GM13977 (cell line): Measurements from ENCODE around the gene KIAA1328.

Experiments used
- DNase-seq: peaks from one replicate; pipeline ENCODE4 v3.0.0; 2012; ENCODE audit warnings: low spot score
- CTCF ChIP-seq: IDR thresholded peaks from 2 replicates; pipeline ENCODE4 v1.5.1; 2012; ENCODE audit warnings: mild to moderate bottlenecking, control low read depth; ENCODE audit not compliant: insufficient read depth; ENCODE audit errors: extremely low read depth, missing control alignments
- in situ Hi-C: fragments of 300-500 bp; cut with MboI; formaldehyde crosslinking; loops from one replicate; pipeline ENCODE4 v1.12.0; 2022; ENCODE audit warnings: low sequenced_read_pairs, low pct_unique_long_range_greater_than_20kb, mixed read lengths, inconsistent platforms; ENCODE audit not compliant: unreplicated experiment

KIAA1328 gene

GRCh38 chr18:37274309-37275236, 445.6 kb downstream of the KIAA1328 start:
- in situ Hi-C loops, result no loop called here
- DNase-seq, result no peak
- TF ChIP-seq CTCF, result no peak

- in situ Hi-C loops, result no loop called here
- no peak for TF ChIP-seq CTCF
- DNase-seq, result no peak
These were observed 446.4 kb downstream of the KIAA1328 start for GRCh38 chr18:37275237-37275741.

DNA sequence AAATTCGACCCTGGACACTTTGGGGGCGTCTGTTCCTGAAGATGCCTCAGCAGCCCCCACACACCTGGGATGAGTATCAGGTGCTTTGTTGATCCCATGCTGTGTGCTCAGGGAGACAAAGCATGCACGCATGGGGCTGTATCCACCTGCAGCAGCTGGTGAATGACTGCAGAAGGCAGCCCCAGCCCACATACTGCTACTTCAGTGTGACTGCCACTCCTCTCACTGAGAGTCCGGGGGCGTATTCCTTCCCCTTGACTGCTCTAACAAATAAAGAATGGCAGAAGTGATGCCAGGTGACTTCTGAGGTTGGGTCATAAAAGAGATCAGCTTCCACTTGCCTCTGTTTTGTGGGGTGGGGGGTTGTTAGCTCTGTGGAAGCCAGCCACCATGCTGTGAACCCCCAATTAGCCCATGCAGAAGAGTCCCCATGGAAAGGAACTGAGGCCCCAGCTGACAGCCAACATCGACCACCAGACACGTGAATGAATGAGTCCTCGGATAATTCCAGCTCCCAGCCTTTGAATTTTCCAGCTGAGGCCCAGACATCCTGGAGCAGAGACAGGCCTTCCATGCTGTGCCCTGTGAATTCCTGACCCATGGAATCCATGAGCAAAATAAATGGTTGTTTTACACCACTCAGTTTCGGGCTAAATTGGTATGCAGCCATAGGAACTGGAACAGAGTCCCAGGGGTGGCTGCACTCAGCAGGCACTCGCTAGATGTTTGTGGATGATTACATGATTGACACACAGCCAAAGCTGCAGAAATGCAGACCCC, 447.4 kb downstream of the KIAA1328 start:
- in situ Hi-C loops, result no loop called here
- TF ChIP-seq CTCF, result no peak
- DNase-seq, result no peak

- no peak for DNase-seq
- in situ Hi-C loops, result no loop called here
- TF ChIP-seq CTCF, result no peak
These were observed 448.9 kb downstream of the KIAA1328 start for GRCh38 chr18:37277804-37278203.
